GM18951 (cell line): ENCODE measurements around the gene SERTM1.

Experiments
- POLR2A ChIP-seq: IDR thresholded peaks from 4 replicates; pipeline ENCODE4 v1.6.1; 2011; ENCODE audit warnings: mild to moderate bottlenecking; ENCODE audit not compliant: insufficient read length, insufficient read depth; ENCODE audit errors: extremely low read depth
- in situ Hi-C: fragments of 300-500 bp; cut with MboI; formaldehyde crosslinking; loops from one replicate; pipeline ENCODE4 v1.12.0; 2022; ENCODE audit warnings: low sequenced_read_pairs, mixed read lengths, inconsistent platforms; ENCODE audit not compliant: unreplicated experiment

SERTM1 gene

GRCh38 chr13:36673838-36674326 is at the start of gene SERTM1:
Gene SERTM1 (plus strand): TSS chr13:36674020. CDS start chr13:36695079, 21,059 bp downstream.
- in situ Hi-C loops = no loop called here
- TF ChIP-seq POLR2A = no peak

- in situ Hi-C loops = no loop called here
- TF ChIP-seq POLR2A = no peak
These were observed 45.3 kb upstream of the SERTM1 start for GRCh38 chr13:36628377-36629056.

DNA sequence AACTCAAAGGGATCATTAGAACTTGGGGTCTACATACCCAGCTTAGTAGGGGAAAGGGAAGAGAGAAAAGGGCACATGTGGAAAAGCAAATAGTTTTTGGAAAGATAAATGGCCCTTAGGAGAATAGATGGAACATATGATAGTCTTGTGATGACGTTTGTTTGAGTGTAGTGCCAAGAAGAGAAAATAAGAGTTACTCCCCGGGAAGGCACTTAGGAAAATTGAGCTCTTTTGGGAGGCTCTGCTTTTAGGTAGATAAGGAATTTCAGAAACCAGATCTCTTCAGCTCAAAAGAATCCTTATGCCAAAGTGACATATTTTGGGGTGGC is 44.8 kb upstream of the SERTM1 start:
- no peak for TF ChIP-seq POLR2A
- in situ Hi-C loops = no loop called here

DNA sequence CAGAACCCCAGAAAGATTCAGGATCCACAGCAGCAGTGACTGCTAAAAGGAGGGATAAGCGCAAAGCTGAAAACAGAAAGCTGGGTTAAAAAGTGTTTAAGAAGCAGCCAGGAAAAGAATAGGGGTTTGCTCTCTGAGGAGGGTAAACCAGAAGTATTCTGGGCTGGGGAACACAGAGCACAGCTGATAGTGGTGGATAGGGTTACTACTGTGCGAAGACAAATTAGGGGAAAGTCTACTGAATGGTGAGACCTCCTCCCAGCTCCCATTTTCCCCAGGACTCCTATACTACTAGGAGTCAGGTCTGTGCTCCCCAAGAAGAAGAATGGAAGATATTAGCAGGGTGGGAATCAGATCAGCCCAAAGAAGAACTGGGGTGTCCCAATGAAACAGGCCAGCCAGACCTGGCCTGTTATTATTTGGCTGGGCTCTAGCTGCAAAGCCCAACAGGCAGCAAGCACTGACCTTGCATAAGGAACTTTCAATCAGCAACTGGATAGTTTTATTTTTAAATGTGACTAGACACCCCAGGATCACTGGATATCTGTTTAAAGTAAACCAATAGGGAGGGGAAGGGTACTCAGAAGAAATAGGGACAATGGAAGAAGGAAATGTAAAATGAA is 43.5 kb upstream of the SERTM1 start:
- no peak for TF ChIP-seq POLR2A
- in situ Hi-C loops = no loop called here

DNA sequence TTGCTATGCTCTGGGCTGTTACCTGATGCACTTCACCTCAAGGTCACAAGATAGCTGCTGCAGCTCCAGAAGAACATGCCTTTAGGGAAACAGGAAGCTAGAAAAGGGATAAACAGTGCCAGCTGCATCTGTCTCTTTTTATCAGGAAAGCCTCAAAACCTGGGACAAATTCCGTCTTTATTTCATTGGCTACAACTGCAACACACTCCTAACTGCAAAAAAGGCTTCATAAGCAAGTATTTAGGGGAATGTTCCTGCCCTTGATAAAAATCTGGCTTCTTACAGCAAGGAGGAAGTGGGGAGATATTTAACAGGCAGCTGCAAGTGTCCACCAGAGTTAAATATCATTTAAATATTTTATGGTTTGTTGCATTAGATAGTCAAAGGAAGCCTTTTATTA is 34.2 kb upstream of the SERTM1 start:
- in situ Hi-C loops = no loop called here
- no peak for TF ChIP-seq POLR2A

DNA sequence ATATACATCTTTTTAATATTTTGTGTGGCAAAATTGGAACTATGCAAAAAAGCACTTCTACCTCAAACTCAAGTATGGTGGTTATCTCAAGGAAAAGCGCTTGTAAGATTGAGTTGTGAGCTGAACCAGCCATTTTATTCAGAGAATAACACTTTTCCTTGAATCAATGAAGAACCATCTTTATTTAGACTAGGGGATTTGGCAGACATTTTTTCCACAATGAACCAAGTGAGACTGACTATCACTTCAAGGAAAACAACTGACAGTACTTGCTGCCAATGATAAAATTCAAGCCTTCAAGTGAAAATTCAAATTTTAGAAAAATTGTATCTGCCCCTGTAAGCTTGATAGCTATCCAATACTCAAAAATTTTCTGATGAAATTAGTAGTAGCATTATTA is 23.2 kb upstream of the SERTM1 start:
- TF ChIP-seq POLR2A = no peak
- in situ Hi-C loops = no loop called here

- in situ Hi-C loops = no loop called here
- no peak for TF ChIP-seq POLR2A
These were observed 8.2 kb upstream of the SERTM1 start for GRCh38 chr13:36665630-36666029.

DNA sequence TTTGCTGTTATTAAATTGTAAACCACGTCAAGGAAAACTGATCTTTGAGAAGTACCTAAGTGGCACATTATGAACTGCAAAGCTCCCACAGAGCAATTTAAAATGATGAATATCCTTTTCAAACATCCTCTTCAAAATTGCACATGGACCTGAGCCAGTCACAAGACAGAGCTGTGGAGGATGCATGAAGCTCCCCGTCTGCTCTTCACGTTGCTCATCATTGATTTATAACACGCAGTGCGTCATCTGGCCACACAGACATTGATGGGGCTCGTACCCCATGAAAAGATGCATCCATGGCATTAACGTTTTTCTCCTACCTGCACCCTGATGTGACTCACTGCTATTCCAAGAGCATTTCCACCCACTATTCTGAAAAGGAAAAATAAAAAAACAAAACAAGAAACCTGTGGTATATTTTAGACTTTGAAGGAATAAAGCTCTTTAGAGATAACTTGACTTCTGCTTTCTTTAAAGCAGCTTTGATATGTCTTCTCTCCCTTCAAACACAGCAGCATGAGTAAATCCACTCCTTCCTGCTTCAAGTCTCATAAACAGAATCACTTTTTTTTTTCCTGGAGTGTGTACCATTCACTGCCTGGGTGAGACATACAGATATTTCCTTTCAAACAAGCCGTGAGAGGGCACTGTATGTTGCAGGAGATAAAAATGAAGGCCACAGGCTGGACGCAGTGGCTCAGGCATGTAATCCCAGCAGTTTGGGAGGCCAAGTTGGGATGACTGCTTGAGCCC is 7.2 kb upstream of the SERTM1 start:
- in situ Hi-C loops = no loop called here

DNA sequence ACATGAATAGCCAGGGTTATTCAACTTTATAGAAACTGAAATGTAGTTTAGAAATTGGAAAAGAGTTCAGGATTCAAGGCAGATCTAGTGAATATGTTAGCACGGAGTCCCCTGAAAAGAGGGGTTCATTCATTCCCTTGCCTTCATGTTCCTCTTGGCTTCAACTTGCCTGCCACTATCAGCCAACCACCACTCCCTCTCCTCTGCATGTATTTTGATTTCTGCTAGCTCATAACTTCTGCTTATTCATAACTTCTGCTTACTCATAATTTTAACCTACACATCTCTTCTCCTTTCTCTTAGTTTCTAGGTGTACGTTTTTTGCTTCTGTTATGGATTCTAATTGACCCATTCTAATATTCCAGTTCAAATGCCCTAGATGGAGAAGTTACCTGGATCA is 5.5 kb upstream of the SERTM1 start:
- in situ Hi-C loops = no loop called here
- TF ChIP-seq POLR2A = no peak

More for the DNA sequence above, 7.2 kb upstream of the SERTM1 start:
- TF ChIP-seq POLR2A = no peak

DNA sequence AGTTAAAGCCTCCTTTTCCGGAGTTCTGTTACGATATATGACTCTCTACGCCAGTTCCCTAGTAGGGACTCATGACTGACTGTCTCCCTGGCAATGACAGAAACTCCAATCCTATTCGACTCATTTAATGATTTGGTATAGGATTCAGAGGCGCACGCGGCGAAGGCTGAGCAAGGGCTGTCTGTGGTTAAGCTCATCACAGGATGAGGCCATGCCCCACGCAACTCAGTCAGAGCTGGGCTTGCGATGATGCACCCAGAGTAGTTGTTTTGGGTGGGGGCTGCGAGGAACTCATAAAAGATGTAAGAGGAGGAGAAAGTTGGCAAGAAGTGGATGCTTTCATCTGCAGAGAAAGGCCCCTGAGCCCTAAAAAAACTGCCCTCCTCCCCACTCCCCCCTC is 468 bp upstream of the SERTM1 start:
- TF ChIP-seq POLR2A = no peak
- in situ Hi-C loops = no loop called here

DNA sequence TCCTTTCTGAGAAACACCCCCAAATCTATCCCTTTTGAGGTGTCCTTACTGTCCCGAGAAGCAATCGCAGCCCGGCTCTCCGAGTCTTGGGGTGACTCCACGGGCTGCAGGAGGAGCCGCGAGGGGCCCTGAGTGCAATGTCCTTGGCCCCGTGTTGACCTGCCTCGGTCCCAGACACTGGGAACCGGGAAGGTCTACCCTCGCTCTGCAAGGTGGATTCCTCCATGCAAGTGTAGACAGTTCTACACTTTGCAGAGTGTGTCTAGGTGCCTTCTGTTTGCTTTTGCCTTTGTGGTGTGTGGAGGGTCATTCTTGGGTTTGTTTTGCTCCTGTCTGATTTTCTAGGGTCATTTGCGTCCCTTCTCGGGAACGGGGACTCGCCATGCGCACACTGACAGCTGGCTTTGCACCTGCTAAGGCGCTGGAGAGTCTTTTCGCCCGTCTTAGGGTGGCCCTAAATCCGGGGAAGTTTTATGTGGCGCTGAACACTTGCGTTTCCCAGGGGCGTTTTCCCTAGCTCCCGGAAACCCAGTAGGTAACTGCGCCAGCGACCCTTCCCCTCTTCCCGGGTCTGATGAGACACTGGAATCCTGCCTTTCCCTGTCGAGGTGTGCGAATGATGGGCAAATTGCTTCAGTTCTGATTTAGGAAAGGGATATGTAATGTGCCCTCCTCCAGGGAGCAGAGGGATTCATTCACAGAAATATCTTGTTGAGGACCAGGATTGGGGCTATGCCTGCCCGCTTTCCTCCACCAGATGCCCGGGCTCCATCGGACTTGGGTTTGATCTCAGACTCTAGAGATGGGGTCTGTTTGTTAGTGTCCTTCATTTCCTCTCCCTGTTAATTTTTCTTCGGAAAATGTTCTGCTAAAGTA is 755 bp downstream of the SERTM1 start:
- no peak for TF ChIP-seq POLR2A

GRCh38 chr13:36675213-36675536 is 1.4 kb downstream of the SERTM1 start:
- in situ Hi-C loops = no loop called here
- no peak for TF ChIP-seq POLR2A

More for the DNA sequence above, 755 bp downstream of the SERTM1 start:
- in situ Hi-C loops = no loop called here

DNA sequence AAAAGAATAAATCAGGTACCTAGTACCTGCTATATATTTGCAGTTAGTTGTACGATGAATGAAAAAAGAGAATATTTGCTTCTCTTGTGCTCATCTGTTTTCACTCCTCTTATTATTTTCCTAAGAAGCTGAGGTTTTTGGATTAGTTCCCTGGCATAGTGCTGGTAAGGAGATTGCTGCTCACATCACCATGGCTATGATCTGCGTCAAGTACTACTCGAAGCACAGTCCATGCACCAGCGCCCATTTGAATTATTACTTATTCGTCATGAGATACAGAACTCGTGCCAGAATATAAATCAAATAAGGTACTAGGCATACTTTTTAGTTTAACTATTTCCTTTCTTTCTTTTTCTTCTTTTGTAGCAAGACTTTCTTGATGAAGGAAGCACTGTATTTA is 7.1 kb downstream of the SERTM1 start:
- no peak for TF ChIP-seq POLR2A
- in situ Hi-C loops = no loop called here
